ENCODE data around the gene EMID1. TPM values are rescaled to one million over a fixed set of nuclear protein-coding genes. Genes with fewer than 3 reads are reported as not detected.
A peak's percentile ranks its signal among the peaks of the same experiment; 100 is the strongest.

The EMID1 gene
- total and polyA plus RNA-seq, 2 experiments from 2014 or later, result 9.9 to 42.5 TPM

GRCh38 chr22:29224859-29225410 is 19.2 kb downstream of the EMID1 start:
- Histone ChIP-seq H3K9me3 (ENCODE audit: low read depth) (no peaks in the 10 kb centered on the region), H3K4me1 (ENCODE audit: low read depth) (no peaks in the 10 kb centered on the region), H3K27me3 (no peaks in the 10 kb centered on the region), H3K4me3 (no peak overlapping the region), H3K36me3 (no peaks in the 10 kb centered on the region), H3K27ac (no peak overlapping the region)
- no peak for DNase-seq (ENCODE audit: low read depth in 1 of 2, low spot score in 1 of 2)
- TF ChIP-seq, protein P1, sequence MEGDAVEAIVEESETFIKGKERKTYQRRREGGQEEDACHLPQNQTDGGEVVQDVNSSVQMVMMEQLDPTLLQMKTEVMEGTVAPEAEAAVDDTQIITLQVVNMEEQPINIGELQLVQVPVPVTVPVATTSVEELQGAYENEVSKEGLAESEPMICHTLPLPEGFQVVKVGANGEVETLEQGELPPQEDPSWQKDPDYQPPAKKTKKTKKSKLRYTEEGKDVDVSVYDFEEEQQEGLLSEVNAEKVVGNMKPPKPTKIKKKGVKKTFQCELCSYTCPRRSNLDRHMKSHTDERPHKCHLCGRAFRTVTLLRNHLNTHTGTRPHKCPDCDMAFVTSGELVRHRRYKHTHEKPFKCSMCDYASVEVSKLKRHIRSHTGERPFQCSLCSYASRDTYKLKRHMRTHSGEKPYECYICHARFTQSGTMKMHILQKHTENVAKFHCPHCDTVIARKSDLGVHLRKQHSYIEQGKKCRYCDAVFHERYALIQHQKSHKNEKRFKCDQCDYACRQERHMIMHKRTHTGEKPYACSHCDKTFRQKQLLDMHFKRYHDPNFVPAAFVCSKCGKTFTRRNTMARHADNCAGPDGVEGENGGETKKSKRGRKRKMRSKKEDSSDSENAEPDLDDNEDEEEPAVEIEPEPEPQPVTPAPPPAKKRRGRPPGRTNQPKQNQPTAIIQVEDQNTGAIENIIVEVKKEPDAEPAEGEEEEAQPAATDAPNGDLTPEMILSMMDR (IDR thresholded peaks at IDR 0.05; ENCODE audit: low read depth, low read length), result no peak

GRCh38 chr22:29225422-29226090 is 19.9 kb downstream of the EMID1 start:
- Histone ChIP-seq H3K27ac (no peak overlapping the region), H3K27me3 (no peaks in the 10 kb centered on the region), H3K4me1 (ENCODE audit: low read depth) (no peaks in the 10 kb centered on the region), H3K4me3 (no peak overlapping the region), H3K9me3 (ENCODE audit: low read depth) (no peaks in the 10 kb centered on the region), H3K36me3 (no peaks in the 10 kb centered on the region)
- TF ChIP-seq, protein P1 (IDR thresholded peaks at IDR 0.05; ENCODE audit: low read depth, low read length), result no peak
- peak in 1 of 2 donors; percentile 23 for DNase-seq (ENCODE audit: low read depth in 1 of 2, low spot score in 1 of 2)

DNA sequence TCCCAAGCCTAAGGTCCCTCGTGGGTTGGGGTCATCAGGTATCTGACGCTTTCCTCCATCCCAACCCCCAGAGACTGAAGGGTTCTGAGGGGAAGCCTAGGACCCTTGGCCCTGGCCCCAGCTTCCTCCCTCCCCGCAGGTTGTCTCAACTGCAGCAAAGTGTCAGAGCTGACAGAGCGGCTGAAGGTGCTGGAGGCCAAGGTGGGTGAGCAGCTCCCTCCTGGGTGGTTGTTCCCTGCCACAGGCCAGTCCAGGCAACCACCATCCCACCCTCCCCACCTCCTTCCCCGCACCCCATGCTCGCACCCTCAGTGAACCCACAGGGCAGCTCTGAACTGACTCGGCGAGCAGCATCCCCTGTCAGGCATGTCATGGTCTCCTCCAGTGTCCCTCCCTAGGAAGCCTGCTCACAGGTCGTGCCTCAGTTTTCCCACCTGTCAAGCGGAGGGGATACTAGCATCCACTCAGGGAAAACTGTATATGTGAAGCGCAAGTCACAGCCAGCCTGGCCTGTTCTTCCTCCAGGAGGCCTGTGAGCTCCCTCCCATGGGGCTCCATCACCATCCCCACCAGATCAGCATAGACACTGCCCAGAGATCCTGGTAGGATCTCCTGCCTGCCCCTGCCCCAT is 20.8 kb downstream of the EMID1 start:
- Histone ChIP-seq H3K36me3 (no peaks in the 10 kb centered on the region), H3K27ac (no peak overlapping the region), H3K4me3 (no peak overlapping the region), H3K27me3 (no peaks in the 10 kb centered on the region), H3K4me1 (ENCODE audit: low read depth) (no peaks in the 10 kb centered on the region), H3K9me3 (ENCODE audit: low read depth) (no peaks in the 10 kb centered on the region)
- DNase-seq (ENCODE audit: low read depth in 1 of 2, low spot score in 1 of 2), result no peak
- TF ChIP-seq, protein P1 (IDR thresholded peaks at IDR 0.05; ENCODE audit: low read depth, low read length), result no peak

DNA sequence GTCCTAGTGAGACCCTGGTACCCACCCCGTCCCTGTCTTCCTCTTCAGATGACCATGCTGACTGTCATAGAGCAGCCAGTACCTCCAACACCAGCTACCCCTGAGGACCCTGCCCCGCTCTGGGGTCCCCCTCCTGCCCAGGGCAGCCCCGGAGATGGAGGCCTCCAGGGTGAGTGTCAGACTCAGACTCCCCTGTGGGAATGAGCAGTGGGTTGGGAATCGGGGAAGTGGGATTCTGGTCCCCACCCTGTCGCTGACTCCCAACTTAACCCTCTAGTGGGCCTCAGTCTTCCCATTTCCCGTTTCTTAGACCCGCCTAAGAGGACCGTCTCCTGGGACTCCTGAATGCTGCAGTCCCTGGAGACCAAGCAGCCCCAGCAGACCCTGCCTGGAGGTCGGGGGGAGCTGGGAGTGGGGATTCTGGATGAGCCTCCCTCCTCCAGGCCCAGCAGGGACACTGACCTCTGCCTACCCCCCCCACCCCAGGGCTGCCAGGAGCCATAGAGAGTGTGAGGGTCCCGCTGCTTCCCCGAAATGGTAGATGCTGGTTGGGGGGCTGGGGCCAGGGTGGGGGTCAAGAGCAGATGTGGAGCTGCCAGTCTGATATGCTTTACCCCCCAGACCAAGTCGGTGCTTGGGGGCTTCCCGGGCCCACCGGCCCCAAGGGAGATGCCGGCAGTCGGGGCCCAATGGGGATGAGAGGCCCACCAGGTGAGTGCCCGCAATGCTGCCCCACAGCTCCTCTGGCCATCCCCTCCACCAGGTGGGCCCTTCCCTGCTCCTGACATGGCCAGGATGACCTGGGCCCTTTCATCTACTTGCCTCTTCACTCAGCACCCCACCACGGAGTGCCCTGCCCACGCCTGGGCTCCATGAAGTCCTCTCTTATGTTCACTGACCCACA is 25.5 kb downstream of the EMID1 start:
- Histone ChIP-seq H3K27me3 (no peaks in the 10 kb centered on the region), H3K9me3 (ENCODE audit: low read depth) (no peaks in the 10 kb centered on the region), H3K27ac (no peak overlapping the region), H3K4me3 (no peak overlapping the region), H3K4me1 (ENCODE audit: low read depth) (no peaks in the 10 kb centered on the region), H3K36me3 (no peaks in the 10 kb centered on the region)
- DNase-seq (ENCODE audit: low read depth in 1 of 2, low spot score in 1 of 2), result no peak
- TF ChIP-seq, protein P1 (IDR thresholded peaks at IDR 0.05; ENCODE audit: low read depth, low read length), result no peak
